A549 (cell line): ENCODE results near the gene TBX15.

Source experiments
- TF ChIP-seq, protein P1 (sequence below): fragments of 200-600 bp; sonication (generic); IDR thresholded peaks from 2 replicates; pipeline ENCODE4 v1.6.1; 2016; ENCODE audit warnings: antibody characterized with exemption, mild to moderate bottlenecking, moderate library complexity
- TF ChIP-seq, protein P2 (sequence below): fragments of >200 bp; sonication (Bioruptor Twin); formaldehyde crosslinking; IDR thresholded peaks from 3 replicates; pipeline ENCODE4 v1.5.1; 2016
- TF ChIP-seq, protein P3 (sequence below): fragments of 450-650 bp; IDR thresholded peaks from 2 replicates; pipeline ENCODE4 v1.6.1; 2014; ENCODE audit warnings: antibody characterized with exemption
- TF ChIP-seq, protein P4 (sequence below): IDR thresholded peaks from 2 replicates; pipeline ENCODE4 v1.6.1; 2012

DNA sequence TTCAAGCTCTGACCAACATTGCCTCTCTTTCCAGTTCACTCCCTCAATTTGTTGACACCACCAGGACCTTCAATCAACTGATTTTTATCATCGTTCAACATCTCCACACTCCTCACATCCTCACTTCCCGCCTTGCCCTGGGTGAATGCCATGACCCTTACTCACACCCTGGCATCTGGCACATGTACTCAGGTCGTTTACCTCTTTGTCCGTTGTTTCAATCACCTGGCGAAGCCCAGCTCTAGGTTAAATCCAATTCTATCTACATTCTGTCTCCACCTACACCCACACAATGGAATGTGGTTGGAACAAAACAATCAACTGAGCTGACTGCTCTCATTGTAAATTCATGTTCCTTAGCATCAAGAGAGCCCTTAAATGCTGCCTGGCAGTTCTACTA is 24.2 kb upstream of the TBX15 start:
- TF ChIP-seq, protein P1, sequence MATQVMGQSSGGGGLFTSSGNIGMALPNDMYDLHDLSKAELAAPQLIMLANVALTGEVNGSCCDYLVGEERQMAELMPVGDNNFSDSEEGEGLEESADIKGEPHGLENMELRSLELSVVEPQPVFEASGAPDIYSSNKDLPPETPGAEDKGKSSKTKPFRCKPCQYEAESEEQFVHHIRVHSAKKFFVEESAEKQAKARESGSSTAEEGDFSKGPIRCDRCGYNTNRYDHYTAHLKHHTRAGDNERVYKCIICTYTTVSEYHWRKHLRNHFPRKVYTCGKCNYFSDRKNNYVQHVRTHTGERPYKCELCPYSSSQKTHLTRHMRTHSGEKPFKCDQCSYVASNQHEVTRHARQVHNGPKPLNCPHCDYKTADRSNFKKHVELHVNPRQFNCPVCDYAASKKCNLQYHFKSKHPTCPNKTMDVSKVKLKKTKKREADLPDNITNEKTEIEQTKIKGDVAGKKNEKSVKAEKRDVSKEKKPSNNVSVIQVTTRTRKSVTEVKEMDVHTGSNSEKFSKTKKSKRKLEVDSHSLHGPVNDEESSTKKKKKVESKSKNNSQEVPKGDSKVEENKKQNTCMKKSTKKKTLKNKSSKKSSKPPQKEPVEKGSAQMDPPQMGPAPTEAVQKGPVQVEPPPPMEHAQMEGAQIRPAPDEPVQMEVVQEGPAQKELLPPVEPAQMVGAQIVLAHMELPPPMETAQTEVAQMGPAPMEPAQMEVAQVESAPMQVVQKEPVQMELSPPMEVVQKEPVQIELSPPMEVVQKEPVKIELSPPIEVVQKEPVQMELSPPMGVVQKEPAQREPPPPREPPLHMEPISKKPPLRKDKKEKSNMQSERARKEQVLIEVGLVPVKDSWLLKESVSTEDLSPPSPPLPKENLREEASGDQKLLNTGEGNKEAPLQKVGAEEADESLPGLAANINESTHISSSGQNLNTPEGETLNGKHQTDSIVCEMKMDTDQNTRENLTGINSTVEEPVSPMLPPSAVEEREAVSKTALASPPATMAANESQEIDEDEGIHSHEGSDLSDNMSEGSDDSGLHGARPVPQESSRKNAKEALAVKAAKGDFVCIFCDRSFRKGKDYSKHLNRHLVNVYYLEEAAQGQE: no peak
- TF ChIP-seq, protein P2, sequence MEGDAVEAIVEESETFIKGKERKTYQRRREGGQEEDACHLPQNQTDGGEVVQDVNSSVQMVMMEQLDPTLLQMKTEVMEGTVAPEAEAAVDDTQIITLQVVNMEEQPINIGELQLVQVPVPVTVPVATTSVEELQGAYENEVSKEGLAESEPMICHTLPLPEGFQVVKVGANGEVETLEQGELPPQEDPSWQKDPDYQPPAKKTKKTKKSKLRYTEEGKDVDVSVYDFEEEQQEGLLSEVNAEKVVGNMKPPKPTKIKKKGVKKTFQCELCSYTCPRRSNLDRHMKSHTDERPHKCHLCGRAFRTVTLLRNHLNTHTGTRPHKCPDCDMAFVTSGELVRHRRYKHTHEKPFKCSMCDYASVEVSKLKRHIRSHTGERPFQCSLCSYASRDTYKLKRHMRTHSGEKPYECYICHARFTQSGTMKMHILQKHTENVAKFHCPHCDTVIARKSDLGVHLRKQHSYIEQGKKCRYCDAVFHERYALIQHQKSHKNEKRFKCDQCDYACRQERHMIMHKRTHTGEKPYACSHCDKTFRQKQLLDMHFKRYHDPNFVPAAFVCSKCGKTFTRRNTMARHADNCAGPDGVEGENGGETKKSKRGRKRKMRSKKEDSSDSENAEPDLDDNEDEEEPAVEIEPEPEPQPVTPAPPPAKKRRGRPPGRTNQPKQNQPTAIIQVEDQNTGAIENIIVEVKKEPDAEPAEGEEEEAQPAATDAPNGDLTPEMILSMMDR: no peak
- TF ChIP-seq, protein P3, sequence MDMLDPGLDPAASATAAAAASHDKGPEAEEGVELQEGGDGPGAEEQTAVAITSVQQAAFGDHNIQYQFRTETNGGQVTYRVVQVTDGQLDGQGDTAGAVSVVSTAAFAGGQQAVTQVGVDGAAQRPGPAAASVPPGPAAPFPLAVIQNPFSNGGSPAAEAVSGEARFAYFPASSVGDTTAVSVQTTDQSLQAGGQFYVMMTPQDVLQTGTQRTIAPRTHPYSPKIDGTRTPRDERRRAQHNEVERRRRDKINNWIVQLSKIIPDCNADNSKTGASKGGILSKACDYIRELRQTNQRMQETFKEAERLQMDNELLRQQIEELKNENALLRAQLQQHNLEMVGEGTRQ: no peak
- TF ChIP-seq, protein P4, sequence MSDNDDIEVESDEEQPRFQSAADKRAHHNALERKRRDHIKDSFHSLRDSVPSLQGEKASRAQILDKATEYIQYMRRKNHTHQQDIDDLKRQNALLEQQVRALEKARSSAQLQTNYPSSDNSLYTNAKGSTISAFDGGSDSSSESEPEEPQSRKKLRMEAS: no peak
